Adrenal gland (tissue), 12 donors: ENCODE results near the gene CAMTA2. TPM values are rescaled to one million over a fixed set of nuclear protein-coding genes. Genes with fewer than 3 reads are reported as not detected.

Source experiments
- DNase-seq, 7 donors: peaks; one replicate each; pipeline ENCODE4 v3.0.0-alpha.2; 2019 to 2020
- H3K27ac ChIP-seq, 5 donors: fragments of 200-600 bp; sonication (generic) in 4 of 5; 1 replicate in 3 of 5; 2 replicates in 2 of 5; pipeline versions ENCODE4 v1.5.1 to v1.8.0; 2016 to 2020; ENCODE audit warnings: mild to moderate bottlenecking in 1 of 5
- H3K27me3 ChIP-seq: fragments of 200-600 bp; 2 replicates; pipeline ENCODE4 v1.8.0; 2021
- H3K36me3 ChIP-seq, 2 donors: fragments of 200-600 bp; replicated peaks in 1 of 2; 1 replicate in 1 of 2; 2 replicates in 1 of 2; pipeline versions ENCODE4 v1.5.1 to v1.8.0; 2018 to 2022
- H3K4me1 ChIP-seq, 2 donors: fragments of 200-600 bp; replicated peaks in 1 of 2; 1 replicate in 1 of 2; 2 replicates in 1 of 2; pipeline versions ENCODE4 v1.5.1 to v1.8.0; 2018 to 2021
- H3K4me3 ChIP-seq, 4 donors: fragments of 200-600 bp; sonication (generic) in 3 of 4; one replicate each; pipeline ENCODE4 v1.5.1; 2016 to 2018
- H3K9me3 ChIP-seq, 3 donors: fragments of 200-600 bp; sonication (generic) in 1 of 3; replicated peaks in 1 of 3; 1 replicate in 2 of 3; 2 replicates in 1 of 3; pipeline versions ENCODE4 v1.5.1 to v1.8.0; 2016 to 2021
- POLR2A ChIP-seq, 2 donors: fragments of 450-650 bp; IDR thresholded peaks; one replicate each; pipeline ENCODE4 v1.6.1; 2017; ENCODE audit warnings: antibody characterized with exemption in 2 of 2, mild to moderate bottlenecking in 2 of 2, moderate library complexity in 1 of 2
- WGBS, 4 donors: extraction: QIAGEN DNeasy Blood & Tissue Kit in 2 of 4; methylation state at CpG; one replicate each; pipeline versions ENCODE4 v1.1.5 to v1.1.7; 2013 to 2017; 5-methylcytosine and 5-hydroxymethylcytosine counted together
- intact Hi-C, 2 donors: fragments of 100-400 bp; cut with DNase I; formaldehyde crosslinking; loops; one replicate each; pipeline versions ENCODE4 v1.14.1 to v1.15.0; 2022 to 2023
- microRNA-seq, 3 donors: library from miRNA; unstranded; fragments of <30 nt; microRNA quantifications; one replicate each; pipeline ENCODE4, GENCODE V29; 2017 to 2020
- polyA plus RNA-seq, 3 donors: library from polyadenylated mRNA; stranded (reverse); fragments of 200-250 nt in 2 of 3; fragments of 350-450 nt in 1 of 3; fragmentation: Illumina TruSeq in 1 of 3; extraction: RNeasy Lipid Tissue Mini Kit (QIAGEN cat#74804) in 1 of 3; gene quantifications; one replicate each; pipeline ENCODE4 v1.2.3, GENCODE V29; 2013 to 2014
- small RNA-seq, 2 donors: library from RNA; depleted of rRNA; stranded (forward); fragments of <200 nt; gene quantifications; one replicate each; pipeline ENCODE3, GENCODE V24; 2016
- total RNA-seq, 9 donors: library from RNA; depleted of rRNA in 4 of 9; stranded (reverse); fragments of >200 nt in 4 of 9; fragments of 120-200 nt in 1 of 9; fragmentation: NEBNext Ultra II Directional in 1 of 9; extraction: Animal tissue kit (Norgen Biotek cat#: 25700) in 1 of 9; gene quantifications; one replicate each; pipeline versions ENCODE4 v1.1.0 to v1.2.4, GENCODE V29; 2013 to 2023
- TF ChIP-seq, protein P1 (sequence below), 6 experiments: fragments of 450-650 bp in 4 of 6; fragments of 200-600 bp in 2 of 6; sonication (generic) in 1 of 6; IDR thresholded peaks; 1 replicate in 5 of 6; 2 replicates in 1 of 6; pipeline versions ENCODE4 v1.5.1 to v1.8.0; 2016 to 2021; ENCODE audit warnings: antibody characterized with exemption in 6 of 6, mild to moderate bottlenecking in 2 of 6, moderate library complexity in 1 of 6
- donor health status: healthy with polysubstance abuse.
- donor health status: Bipolar disorder and iron deficiency.
- donor health status: DM: yes; HTN: yes; CAD: no.
- donor health status: DM: no; HTN: no; CAD: no.
- donor health status: DM: no; HTN: no; CAD: no.
- donor health status: DM: yes; HTN: yes; CAD: no.

CAMTA2 gene
- total and polyA plus RNA-seq, 12 donors: 6.9 to 190 (median 32.6) TPM

DNA sequence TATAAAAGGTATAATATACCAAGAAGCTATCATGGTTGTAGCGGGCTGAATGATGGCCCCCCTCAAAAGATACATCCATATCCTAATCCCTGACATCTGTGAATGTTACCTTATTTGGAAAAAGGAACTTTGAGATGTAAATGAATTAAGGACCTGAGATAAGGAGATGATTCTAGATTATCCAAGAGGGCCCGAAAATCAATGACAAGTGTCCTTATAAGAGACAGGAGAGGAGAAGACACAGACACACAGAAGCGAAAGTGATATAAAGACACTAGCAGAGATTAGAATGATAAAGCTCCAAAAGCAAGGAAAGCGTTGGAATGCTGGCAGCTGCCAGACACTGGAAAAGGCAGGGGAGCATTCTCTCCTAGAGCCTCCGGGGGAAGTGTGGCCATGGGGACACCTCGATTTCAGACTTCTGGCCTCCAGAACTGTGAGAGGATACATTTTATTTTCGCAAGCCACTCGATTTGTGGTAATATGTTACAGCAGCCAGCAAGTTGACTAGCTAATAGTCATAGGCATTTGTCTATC lies 67.9 kb downstream of the CAMTA2 start:
- 74 to 77% (median 76%) methylated on average over 8 of the region's 8 CpGs for WGBS, 4 donors

More for the DNA sequence above, 67.9 kb downstream of the CAMTA2 start:
- Histone ChIP-seq H3K4me3 (no peak overlapping the region), H3K9me3 (no peaks in the 10 kb centered on the region), H3K4me1 (no peaks in the 10 kb centered on the region), H3K27me3 (no peaks in the 10 kb centered on the region), H3K27ac (no peak overlapping the region), H3K36me3 (no peaks in the 10 kb centered on the region)
- no peak for DNase-seq
- TF ChIP-seq, protein P1, sequence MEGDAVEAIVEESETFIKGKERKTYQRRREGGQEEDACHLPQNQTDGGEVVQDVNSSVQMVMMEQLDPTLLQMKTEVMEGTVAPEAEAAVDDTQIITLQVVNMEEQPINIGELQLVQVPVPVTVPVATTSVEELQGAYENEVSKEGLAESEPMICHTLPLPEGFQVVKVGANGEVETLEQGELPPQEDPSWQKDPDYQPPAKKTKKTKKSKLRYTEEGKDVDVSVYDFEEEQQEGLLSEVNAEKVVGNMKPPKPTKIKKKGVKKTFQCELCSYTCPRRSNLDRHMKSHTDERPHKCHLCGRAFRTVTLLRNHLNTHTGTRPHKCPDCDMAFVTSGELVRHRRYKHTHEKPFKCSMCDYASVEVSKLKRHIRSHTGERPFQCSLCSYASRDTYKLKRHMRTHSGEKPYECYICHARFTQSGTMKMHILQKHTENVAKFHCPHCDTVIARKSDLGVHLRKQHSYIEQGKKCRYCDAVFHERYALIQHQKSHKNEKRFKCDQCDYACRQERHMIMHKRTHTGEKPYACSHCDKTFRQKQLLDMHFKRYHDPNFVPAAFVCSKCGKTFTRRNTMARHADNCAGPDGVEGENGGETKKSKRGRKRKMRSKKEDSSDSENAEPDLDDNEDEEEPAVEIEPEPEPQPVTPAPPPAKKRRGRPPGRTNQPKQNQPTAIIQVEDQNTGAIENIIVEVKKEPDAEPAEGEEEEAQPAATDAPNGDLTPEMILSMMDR (IDR thresholded peaks at IDR 0.05): no peak
- TF ChIP-seq POLR2A (IDR thresholded peaks at IDR 0.05): no peak
- intact Hi-C loops: no loop called here

Small RNA genes within 50 kb of the gene (microRNA-seq; reads per million reads assigned to microRNA genes)
- gene MIR6864 (0 reads per million in 3 donors), gene MIR6865 (0.76 to 0.89 (median 0.85) reads per million in 3 donors)

Small RNA genes within 50 kb of the gene (small RNA-seq; reads per million reads assigned to genes)
- gene MIR6864 (0 to 0.12 reads per million in 2 donors), gene MIR6865 (0 reads per million in 2 donors)

Other genes starting within 250 kb of the CAMTA2 start
- 1 to 10 TPM in 6 of 9 donors, under 1 TPM in 3; 0.18 to 3.2 (median 1.5) TPM for gene ZMYND15, start 247.8 kb downstream of the CAMTA2 start, total RNA-seq
- gene ZMYND15, start 247.8 kb downstream of the CAMTA2 start, polyA plus RNA-seq: 1 to 10 TPM in 2 of 3 donors, under 1 TPM in 1; 0.93 to 8.4 (median 3.3) TPM
- gene CXCL16, start 247.7 kb downstream of the CAMTA2 start, total RNA-seq: 10 to 100 TPM in 8 of 9 donors, 1 to 10 TPM in 1; 2.4 to 50.1 (median 38.2) TPM
- gene CXCL16, start 247.7 kb downstream of the CAMTA2 start, polyA plus RNA-seq: 10 to 100 TPM; 19.3 to 45.9 (median 28.8) TPM
- under 1 TPM in 2 of 9 donors, not detected in 7; 0.32 to 0.55 TPM for gene TM4SF5, start 215.8 kb downstream of the CAMTA2 start, total RNA-seq
- under 1 TPM in 1 of 3 donors, not detected in 2; 0.17 TPM for gene TM4SF5, start 215.8 kb downstream of the CAMTA2 start, polyA plus RNA-seq
- gene VMO1, start 201.3 kb downstream of the CAMTA2 start, total RNA-seq: 1 to 10 TPM in 8 of 9 donors, under 1 TPM in 1; 0.50 to 6.9 (median 4.2) TPM
- gene VMO1, start 201.3 kb downstream of the CAMTA2 start, polyA plus RNA-seq: 1 to 10 TPM in 2 of 3 donors, not detected in 1; 5.1 to 9.6 TPM
- not detected for gene GLTPD2, start 198.7 kb downstream of the CAMTA2 start, total RNA-seq
- not detected for gene GLTPD2, start 198.7 kb downstream of the CAMTA2 start, polyA plus RNA-seq
- gene PSMB6, start 191.5 kb downstream of the CAMTA2 start, total RNA-seq: 100 to 1,000 TPM; 112 to 281 (median 150) TPM
- gene PSMB6, start 191.5 kb downstream of the CAMTA2 start, polyA plus RNA-seq: 100 to 1,000 TPM in 2 of 3 donors, 10 to 100 TPM in 1; 70.5 to 227 (median 138) TPM
- gene PLD2, start 180.5 kb downstream of the CAMTA2 start, total RNA-seq: 10 to 100 TPM in 7 of 9 donors, 1 to 10 TPM in 2; 5.9 to 27.1 (median 16.4) TPM
- 10 to 100 TPM in 2 of 3 donors, 1 to 10 TPM in 1; 4.1 to 34.8 (median 19.5) TPM for gene PLD2, start 180.5 kb downstream of the CAMTA2 start, polyA plus RNA-seq
- gene MINK1, start 154.3 kb downstream of the CAMTA2 start, total RNA-seq: 100 to 1,000 TPM in 1 of 9 donors, 10 to 100 TPM in 8; 21.5 to 130 (median 51.7) TPM
- gene MINK1, start 154.3 kb downstream of the CAMTA2 start, polyA plus RNA-seq: 100 to 1,000 TPM in 1 of 3 donors, 10 to 100 TPM in 2; 35.1 to 135 (median 41.0) TPM
- gene C17orf107, start 88.1 kb downstream of the CAMTA2 start, total RNA-seq: 1 to 10 TPM in 5 of 9 donors, under 1 TPM in 4; 0.71 to 4.2 (median 1.3) TPM
- gene C17orf107, start 88.1 kb downstream of the CAMTA2 start, polyA plus RNA-seq: 1 to 10 TPM in 1 of 3 donors, under 1 TPM in 2; 0.42 to 1.1 (median 0.47) TPM
- 1 to 10 TPM in 2 of 9 donors, under 1 TPM in 5, not detected in 2; 0.30 to 7.2 (median 0.55) TPM for gene CHRNE, start 84.6 kb downstream of the CAMTA2 start, total RNA-seq
- gene CHRNE, start 84.6 kb downstream of the CAMTA2 start, polyA plus RNA-seq: under 1 TPM; 0.33 to 0.91 (median 0.56) TPM
- gene GP1BA, start 55.4 kb downstream of the CAMTA2 start, total RNA-seq: under 1 TPM in 2 of 9 donors, not detected in 7; 0.08 to 0.17 TPM
- not detected for gene GP1BA, start 55.4 kb downstream of the CAMTA2 start, polyA plus RNA-seq
- 10 to 100 TPM; 60.2 to 77.7 (median 68.0) TPM for gene SLC25A11, start 47.6 kb downstream of the CAMTA2 start, total RNA-seq
- gene SLC25A11, start 47.6 kb downstream of the CAMTA2 start, polyA plus RNA-seq: 10 to 100 TPM; 37.8 to 57.1 (median 40.3) TPM
- 100 to 1,000 TPM in 4 of 9 donors, 10 to 100 TPM in 5; 46.7 to 130 (median 88.8) TPM for gene RNF167, start 47.4 kb downstream of the CAMTA2 start, total RNA-seq
- gene RNF167, start 47.4 kb downstream of the CAMTA2 start, polyA plus RNA-seq: 100 to 1,000 TPM; 134 to 252 (median 240) TPM
- 1,000 to 10,000 TPM in 1 of 9 donors, 100 to 1,000 TPM in 8; 311 to 1,056 (median 451) TPM for gene PFN1, start 39.1 kb downstream of the CAMTA2 start, total RNA-seq
- 100 to 1,000 TPM; 310 to 593 (median 390) TPM for gene PFN1, start 39.1 kb downstream of the CAMTA2 start, polyA plus RNA-seq
- gene ENO3, start 36.6 kb downstream of the CAMTA2 start, total RNA-seq: 10 to 100 TPM in 3 of 9 donors, 1 to 10 TPM in 6; 1.6 to 76.6 (median 4.7) TPM
- gene ENO3, start 36.6 kb downstream of the CAMTA2 start, polyA plus RNA-seq: 10 to 100 TPM in 2 of 3 donors, 1 to 10 TPM in 1; 2.5 to 64.8 (median 22.0) TPM
- gene SPAG7, start 19.9 kb downstream of the CAMTA2 start, total RNA-seq: 100 to 1,000 TPM in 1 of 9 donors, 10 to 100 TPM in 8; 44.3 to 120 (median 73.1) TPM
- 100 to 1,000 TPM in 1 of 3 donors, 10 to 100 TPM in 2; 67.1 to 114 (median 82.9) TPM for gene SPAG7, start 19.9 kb downstream of the CAMTA2 start, polyA plus RNA-seq
- gene INCA1, start 9.8 kb upstream of the CAMTA2 start, total RNA-seq: 1 to 10 TPM in 3 of 9 donors, under 1 TPM in 4, not detected in 2; 0.44 to 2.5 (median 0.98) TPM
- 1 to 10 TPM; 1.2 to 6.2 (median 3.0) TPM for gene INCA1, start 9.8 kb upstream of the CAMTA2 start, polyA plus RNA-seq
- 10 to 100 TPM; 20.9 to 91.0 (median 61.9) TPM for gene KIF1C, start 10.3 kb upstream of the CAMTA2 start, total RNA-seq
- 10 to 100 TPM; 16.2 to 40.3 (median 36.9) TPM for gene KIF1C, start 10.3 kb upstream of the CAMTA2 start, polyA plus RNA-seq
- gene SLC52A1, start 47.8 kb upstream of the CAMTA2 start, total RNA-seq: under 1 TPM in 1 of 9 donors, not detected in 8; 0.40 TPM
- gene SLC52A1, start 47.8 kb upstream of the CAMTA2 start, polyA plus RNA-seq: under 1 TPM in 1 of 3 donors, not detected in 2; 0.24 TPM
- gene ZFP3, start 90.8 kb upstream of the CAMTA2 start, total RNA-seq: 1 to 10 TPM; 2.9 to 6.9 (median 4.4) TPM
- 1 to 10 TPM; 1.6 to 8.4 (median 1.8) TPM for gene ZFP3, start 90.8 kb upstream of the CAMTA2 start, polyA plus RNA-seq
- 10 to 100 TPM in 1 of 9 donors, 1 to 10 TPM in 8; 3.6 to 10.3 (median 6.6) TPM for gene ZNF232, start 124.2 kb upstream of the CAMTA2 start, total RNA-seq
- gene ZNF232, start 124.2 kb upstream of the CAMTA2 start, polyA plus RNA-seq: 10 to 100 TPM in 1 of 3 donors, 1 to 10 TPM in 2; 4.9 to 14.6 (median 7.1) TPM
- under 1 TPM in 6 of 9 donors, not detected in 3; 0.04 to 0.40 (median 0.15) TPM for gene USP6, start 128.4 kb upstream of the CAMTA2 start, total RNA-seq
- under 1 TPM; 0.07 to 0.08 (median 0.07) TPM for gene USP6, start 128.4 kb upstream of the CAMTA2 start, polyA plus RNA-seq
- gene ZNF594, start 204.2 kb upstream of the CAMTA2 start, total RNA-seq: 10 to 100 TPM in 1 of 9 donors, 1 to 10 TPM in 7, under 1 TPM in 1; 0.72 to 16.4 (median 5.6) TPM
- 1 to 10 TPM; 1.1 to 4.9 (median 2.7) TPM for gene ZNF594, start 204.2 kb upstream of the CAMTA2 start, polyA plus RNA-seq
- 10 to 100 TPM in 4 of 9 donors, 1 to 10 TPM in 5; 1.1 to 14.2 (median 9.0) TPM for gene SCIMP, start 247.2 kb upstream of the CAMTA2 start, total RNA-seq
- gene SCIMP, start 247.2 kb upstream of the CAMTA2 start, polyA plus RNA-seq: 1 to 10 TPM in 2 of 3 donors, under 1 TPM in 1; 0.94 to 4.5 (median 1.7) TPM